OCI-LY1 (cell line): ENCODE measurements around the gene SLC25A42.

Source experiments
- EZH2 ChIP-seq: fragments of 200-600 bp; sonication (generic), shearing (Covaris generic); IDR thresholded peaks from 2 replicates; pipeline ENCODE4 v1.8.0; 2017; ENCODE audit warnings: borderline replicate concordance, mixed run types, mild to moderate bottlenecking, antibody characterized with exemption, low read length, moderate library complexity, mixed read lengths
- TF ChIP-seq, protein P1 (sequence below): fragments of 200-600 bp; sonication (generic), shearing (Covaris generic); IDR thresholded peaks from 2 replicates; pipeline ENCODE4 v1.5.1; 2017; ENCODE audit warnings: mild to moderate bottlenecking, antibody characterized with exemption, low read length, moderate library complexity, mixed read lengths

GRCh38 chr19:19126102-19126501 is 62.3 kb downstream of the SLC25A42 start:
- TF ChIP-seq, protein P1, sequence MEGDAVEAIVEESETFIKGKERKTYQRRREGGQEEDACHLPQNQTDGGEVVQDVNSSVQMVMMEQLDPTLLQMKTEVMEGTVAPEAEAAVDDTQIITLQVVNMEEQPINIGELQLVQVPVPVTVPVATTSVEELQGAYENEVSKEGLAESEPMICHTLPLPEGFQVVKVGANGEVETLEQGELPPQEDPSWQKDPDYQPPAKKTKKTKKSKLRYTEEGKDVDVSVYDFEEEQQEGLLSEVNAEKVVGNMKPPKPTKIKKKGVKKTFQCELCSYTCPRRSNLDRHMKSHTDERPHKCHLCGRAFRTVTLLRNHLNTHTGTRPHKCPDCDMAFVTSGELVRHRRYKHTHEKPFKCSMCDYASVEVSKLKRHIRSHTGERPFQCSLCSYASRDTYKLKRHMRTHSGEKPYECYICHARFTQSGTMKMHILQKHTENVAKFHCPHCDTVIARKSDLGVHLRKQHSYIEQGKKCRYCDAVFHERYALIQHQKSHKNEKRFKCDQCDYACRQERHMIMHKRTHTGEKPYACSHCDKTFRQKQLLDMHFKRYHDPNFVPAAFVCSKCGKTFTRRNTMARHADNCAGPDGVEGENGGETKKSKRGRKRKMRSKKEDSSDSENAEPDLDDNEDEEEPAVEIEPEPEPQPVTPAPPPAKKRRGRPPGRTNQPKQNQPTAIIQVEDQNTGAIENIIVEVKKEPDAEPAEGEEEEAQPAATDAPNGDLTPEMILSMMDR, result no peak
- no peak for TF ChIP-seq EZH2
